Sigmoid colon (tissue), 7 donors: ENCODE data around the gene LRP10. TPM values are rescaled to one million over a fixed set of nuclear protein-coding genes. Genes with fewer than 3 reads are reported as not detected.

Source experiments
- DNase-seq: peaks from one replicate; pipeline ENCODE4 v3.0.0-alpha.2; 2019
- H3K27ac ChIP-seq, 4 donors: fragments of 200-600 bp; sonication (generic); one replicate each; pipeline ENCODE4 v1.5.1; 2016 to 2019; ENCODE audit warnings: mild to moderate bottlenecking in 1 of 4
- H3K27me3 ChIP-seq, 3 donors: fragments of 200-600 bp; sonication (generic); one replicate each; pipeline ENCODE4 v1.5.1; 2019; ENCODE audit warnings: mild to moderate bottlenecking in 1 of 3
- H3K36me3 ChIP-seq, 4 donors: fragments of 200-600 bp; sonication (generic); one replicate each; pipeline ENCODE4 v1.5.1; 2016 to 2019
- H3K4me1 ChIP-seq, 4 donors: fragments of 200-600 bp; sonication (generic); one replicate each; pipeline ENCODE4 v1.5.1; 2017 to 2019
- H3K4me3 ChIP-seq, 4 donors: fragments of 200-600 bp; sonication (generic); one replicate each; pipeline ENCODE4 v1.5.1; 2017 to 2019; ENCODE audit warnings: mild to moderate bottlenecking in 2 of 4, moderate library complexity in 1 of 4
- H3K9me3 ChIP-seq, 4 donors: fragments of 200-600 bp in 3 of 4; sonication (generic) in 3 of 4; one replicate each; pipeline versions ENCODE4 v1.5.1 to v1.6.1; 2013 to 2019
- EP300 ChIP-seq, 4 donors: sonication (generic); formaldehyde crosslinking; IDR thresholded peaks; one replicate each; pipeline ENCODE4 v1.6.1; 2017; ENCODE audit warnings: antibody characterized with exemption in 4 of 4
- POLR2A ChIP-seq, 2 donors: fragments of 450-650 bp; IDR thresholded peaks; one replicate each; pipeline ENCODE4 v1.6.1; 2016; ENCODE audit warnings: antibody characterized with exemption in 2 of 2, mild to moderate bottlenecking in 2 of 2, moderate library complexity in 2 of 2
- POLR2AphosphoS5 ChIP-seq, 4 donors: sonication (generic); formaldehyde crosslinking; IDR thresholded peaks; one replicate each; pipeline ENCODE4 v1.6.1; 2017; ENCODE audit warnings: antibody characterized with exemption in 4 of 4
- WGBS, 2 donors: extraction: QIAGEN DNeasy Blood & Tissue Kit; methylation state at CpG; one replicate each; pipeline ENCODE4 v1.1.7; 2013; 5-methylcytosine and 5-hydroxymethylcytosine counted together
- intact Hi-C: fragments of 100-400 bp; cut with DNase I; formaldehyde crosslinking; loops from one replicate; pipeline ENCODE4 v1.15.1; 2023
- polyA plus RNA-seq, 3 donors: library from polyadenylated mRNA; stranded (reverse); fragments of 200-250 nt; gene quantifications; one replicate each; pipeline ENCODE4 v1.2.3, GENCODE V29; 2013
- total RNA-seq, 4 donors: library from RNA; depleted of rRNA; stranded (reverse); fragments of >200 nt; gene quantifications; one replicate each; pipeline ENCODE4 v1.1.0, GENCODE V29; 2016
- TF ChIP-seq, protein P1 (sequence below), 4 experiments: fragments of 450-650 bp in 3 of 4; fragments of 200-600 bp in 1 of 4; IDR thresholded peaks; one replicate each; pipeline ENCODE4 v1.5.1; 2016 to 2019; ENCODE audit warnings: antibody characterized with exemption in 4 of 4, mild to moderate bottlenecking in 3 of 4, moderate library complexity in 2 of 4
- donor health status: healthy with polysubstance abuse.
- donor health status: Bipolar disorder and iron deficiency.
- donor health status: healthy.

The LRP10 gene
- total and polyA plus RNA-seq, 7 donors, result 34.4 to 139 (median 85.9) TPM

DNA sequence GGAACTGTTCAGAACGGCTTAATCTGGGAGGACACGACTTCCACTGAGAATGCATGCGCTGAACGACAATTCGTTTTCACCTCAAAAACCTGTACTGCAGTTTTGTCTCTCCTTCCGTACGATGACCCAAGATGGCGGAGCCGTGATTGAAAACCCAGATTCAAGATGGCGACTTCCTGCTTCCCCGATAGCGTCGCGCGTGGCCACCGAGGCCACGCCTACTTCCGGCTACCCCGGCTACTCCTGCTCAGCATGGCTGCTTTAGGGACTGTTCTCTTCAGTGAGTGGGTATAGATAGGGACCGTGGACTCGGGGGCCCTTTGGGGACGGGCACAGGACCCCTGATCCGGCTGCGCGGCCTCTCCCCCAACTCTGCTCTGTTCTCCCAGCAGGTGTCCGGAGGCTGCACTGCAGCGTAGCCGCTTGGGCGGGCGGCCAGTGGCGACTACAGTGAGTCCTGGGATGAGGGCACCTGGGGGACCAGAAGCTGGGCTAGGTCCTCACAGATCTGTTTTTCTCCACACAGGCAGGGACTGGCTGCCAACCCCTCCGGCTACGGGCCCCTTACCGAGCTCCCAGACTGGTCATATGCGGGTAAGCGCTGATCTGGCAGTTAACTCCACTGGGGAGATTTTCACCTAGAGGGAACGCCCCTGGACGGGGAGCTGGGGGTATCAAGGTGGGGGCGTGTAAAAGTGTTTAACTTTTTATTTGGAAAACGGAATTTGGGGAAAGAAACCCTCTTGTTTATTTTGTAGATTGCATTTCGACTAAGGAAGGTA is 41.7 kb upstream of the LRP10 start, which contains the start of gene MRPL52:
Gene MRPL52, plus strand, starts transcription at position 227 of the 782 bp plus-strand sequence. Its CDS starts 26 bp downstream, at position 253.
- peak in 3 of 4 donors; percentile 40 to 63 (median 44) for TF ChIP-seq POLR2AphosphoS5 (IDR thresholded peaks at IDR 0.05)
- TF ChIP-seq, protein P1, sequence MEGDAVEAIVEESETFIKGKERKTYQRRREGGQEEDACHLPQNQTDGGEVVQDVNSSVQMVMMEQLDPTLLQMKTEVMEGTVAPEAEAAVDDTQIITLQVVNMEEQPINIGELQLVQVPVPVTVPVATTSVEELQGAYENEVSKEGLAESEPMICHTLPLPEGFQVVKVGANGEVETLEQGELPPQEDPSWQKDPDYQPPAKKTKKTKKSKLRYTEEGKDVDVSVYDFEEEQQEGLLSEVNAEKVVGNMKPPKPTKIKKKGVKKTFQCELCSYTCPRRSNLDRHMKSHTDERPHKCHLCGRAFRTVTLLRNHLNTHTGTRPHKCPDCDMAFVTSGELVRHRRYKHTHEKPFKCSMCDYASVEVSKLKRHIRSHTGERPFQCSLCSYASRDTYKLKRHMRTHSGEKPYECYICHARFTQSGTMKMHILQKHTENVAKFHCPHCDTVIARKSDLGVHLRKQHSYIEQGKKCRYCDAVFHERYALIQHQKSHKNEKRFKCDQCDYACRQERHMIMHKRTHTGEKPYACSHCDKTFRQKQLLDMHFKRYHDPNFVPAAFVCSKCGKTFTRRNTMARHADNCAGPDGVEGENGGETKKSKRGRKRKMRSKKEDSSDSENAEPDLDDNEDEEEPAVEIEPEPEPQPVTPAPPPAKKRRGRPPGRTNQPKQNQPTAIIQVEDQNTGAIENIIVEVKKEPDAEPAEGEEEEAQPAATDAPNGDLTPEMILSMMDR (IDR thresholded peaks at IDR 0.05), result no peak
- Histone ChIP-seq H3K9me3 (no peaks in the 10 kb centered on the region), H3K4me3 (peak within 1 kb of the TSS; percentile 64 to 80 (median 74)), H3K27me3 (no peaks in the 10 kb centered on the region), H3K27ac (peak within 1 kb of the TSS; percentile 77 to 86 (median 80)), H3K4me1 (peaks cover 0 to 14% (median 12%) of the 10 kb centered on the region in 4 donors), H3K36me3 (peaks cover 0 to 17% (median 8%) of the 10 kb centered on the region in 4 donors)
- intact Hi-C loops, result no loop called here
- WGBS, 2 donors, result 0% methylated on average over 41 of the region's 41 CpGs
- DNase-seq, result peak; percentile 94

DNA sequence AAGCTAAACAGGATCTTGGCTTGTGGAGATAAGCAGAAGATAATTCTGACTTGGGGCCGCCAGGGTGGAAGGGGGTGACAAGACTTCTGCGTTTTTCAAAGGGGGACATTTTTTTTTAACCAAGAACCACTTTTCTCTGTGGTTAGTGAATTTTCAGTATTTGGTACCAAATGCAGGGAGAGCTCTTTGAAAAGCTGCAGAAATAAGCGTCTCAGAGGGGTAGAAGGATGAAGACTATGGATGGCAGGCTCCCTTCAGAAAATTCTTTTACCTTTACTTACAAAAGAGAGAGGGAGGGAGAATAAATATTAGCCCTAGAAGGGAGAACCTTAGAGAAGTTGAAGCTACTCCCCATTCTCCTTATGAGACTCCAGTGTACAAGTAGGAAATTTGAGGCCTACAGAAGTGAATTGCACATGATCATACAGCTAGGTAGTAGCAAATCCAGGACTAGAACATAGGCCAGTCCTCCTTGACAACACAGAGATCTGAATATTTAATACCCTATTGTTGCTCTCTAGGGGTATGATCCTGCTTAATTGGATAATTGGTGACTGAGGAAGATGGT is 41.0 kb upstream of the LRP10 start:
- DNase-seq, result no peak
- Histone ChIP-seq H3K9me3 (no peaks in the 10 kb centered on the region), H3K27ac (peak overlapping the region in 3 of 4 donors; percentile 77 to 86 (median 79)), H3K36me3 (peaks cover 0 to 20% (median 9%) of the 10 kb centered on the region in 4 donors), H3K4me1 (peaks cover 0 to 14% (median 10%) of the 10 kb centered on the region in 4 donors), H3K27me3 (no peaks in the 10 kb centered on the region), H3K4me3 (peak overlapping the region; percentile 64 to 80 (median 74))
- WGBS, 2 donors, result 23 to 27% methylated on average over 3 of the region's 3 CpGs
- no peak for TF ChIP-seq POLR2AphosphoS5 (IDR thresholded peaks at IDR 0.05)
- TF ChIP-seq, protein P1 (IDR thresholded peaks at IDR 0.05), result no peak
- no peak for TF ChIP-seq EP300 (IDR thresholded peaks at IDR 0.05)
- TF ChIP-seq POLR2A (IDR thresholded peaks at IDR 0.05), result no peak
- intact Hi-C loops, result no loop called here

DNA sequence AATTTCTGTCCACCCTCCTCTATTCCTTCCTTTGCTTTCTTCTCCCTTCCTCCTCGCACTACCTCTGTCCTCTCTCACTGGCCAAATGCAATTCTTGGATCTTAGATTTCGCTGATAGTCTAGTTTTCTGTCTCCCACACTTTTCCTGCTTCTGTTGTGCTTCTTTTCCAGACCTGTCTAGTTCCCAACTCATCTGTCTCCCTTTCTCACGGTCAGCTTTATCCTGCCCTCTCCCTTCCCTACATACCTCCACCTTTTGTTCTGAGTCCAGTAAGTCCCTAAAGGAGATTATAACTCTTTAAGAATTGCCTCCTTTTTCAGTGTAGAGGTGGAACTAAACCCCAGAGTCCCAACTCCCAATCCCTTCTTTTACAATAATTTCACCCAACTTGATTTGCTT is 36.0 kb upstream of the LRP10 start:
- no peak overlapping the region for H3K4me3 ChIP-seq
- H3K9me3 ChIP-seq, result no peaks in the 10 kb centered on the region
- WGBS, 2 donors, result 88 to 90% methylated on average over 3 of the region's 3 CpGs
- H3K4me1 ChIP-seq, result peaks cover 0 to 37% (median 30%) of the 10 kb centered on the region in 4 donors
- intact Hi-C loops, result loop anchor here (5.0 kb wide), 1 partner anchor 37 kb away; the partner anchor contains the start of gene LRP10
- TF ChIP-seq POLR2AphosphoS5 (IDR thresholded peaks at IDR 0.05), result no peak
- TF ChIP-seq, protein P1 (IDR thresholded peaks at IDR 0.05), result no peak
- no peak for TF ChIP-seq EP300 (IDR thresholded peaks at IDR 0.05)
- no peak for TF ChIP-seq POLR2A (IDR thresholded peaks at IDR 0.05)
- H3K27ac ChIP-seq, result peak overlapping the region; percentile 97 to 100 (median 98)
- no peak for DNase-seq
- H3K36me3 ChIP-seq, result peaks cover 0 to 20% (median 9%) of the 10 kb centered on the region in 4 donors
- no peaks in the 10 kb centered on the region for H3K27me3 ChIP-seq

- peak; percentile 89 to 95 (median 92) for TF ChIP-seq POLR2AphosphoS5 (IDR thresholded peaks at IDR 0.05)
- peak; percentile 75 to 90 for TF ChIP-seq POLR2A (IDR thresholded peaks at IDR 0.05)
- TF ChIP-seq, protein P1 (IDR thresholded peaks at IDR 0.05), result peak; percentile 28 to 53 (median 46)
- no peak for TF ChIP-seq EP300 (IDR thresholded peaks at IDR 0.05)
- Histone ChIP-seq H3K9me3 (no peaks in the 10 kb centered on the region), H3K4me3 (peak within 1 kb of the TSS; percentile 95 to 98 (median 97)), H3K27me3 (no peaks in the 10 kb centered on the region), H3K36me3 (peaks cover 5 to 26% (median 15%) of the 10 kb centered on the region in 4 donors), H3K4me1 (peaks cover 0 to 43% (median 37%) of the 10 kb centered on the region in 4 donors), H3K27ac (peak within 1 kb of the TSS; percentile 97 to 100 (median 98))
- intact Hi-C loops, result loop anchor here (1.0 to 5.0 kb wide), 2 partner anchors 15 to 36 kb away; partner anchors contain the start of gene LRP10
- 4 to 11% methylated on average over 46 of the region's 46 CpGs for WGBS, 2 donors
- peak; percentile 94 for DNase-seq
These were observed 35.0 kb upstream of the LRP10 start, which contains the start of gene MMP14 for GRCh38 chr14:22836301-22837113. Gene MMP14 (plus strand): TSS chr14:22836585. CDS start chr14:22836818, 233 bp downstream.
